ENCODE measurements around the gene USP40.

GRCh38 chr2:233451950-233452349, 114.6 kb downstream of the USP40 start:
- TF ChIP-seq CTCF (IDR thresholded peaks at IDR 0.05) (no peak), POLR2AphosphoS5 (IDR thresholded peaks at IDR 0.05) (no peak), EP300 (IDR thresholded peaks at IDR 0.05) (no peak), POLR2A (IDR thresholded peaks at IDR 0.05) (no peak)
